Retinal pigment epithelial cell (primary cell): ENCODE measurements around the gene MSANTD4.
"Not testable (repeated sequence)": the region's sequence is repeated elsewhere in the genome, so short reads cannot be mapped to it uniquely, and the experiment has no call there.

Source experiments
- DNase-seq: peaks from one replicate; pipeline ENCODE4 v3.0.0-alpha.2; 2010; ENCODE audit warnings: low read depth
- H3K4me3 ChIP-seq: 2 replicates; pipeline ENCODE4 v1.5.1; 2011; ENCODE audit warnings: mild to moderate bottlenecking, low read length, control low read depth, moderate library complexity
- CTCF ChIP-seq: conservative IDR thresholded peaks from 2 replicates; pipeline ENCODE4 v1.5.1; 2011; ENCODE audit warnings: low read depth, low read length, control low read depth, inconsistent platforms

The MSANTD4 gene

GRCh38 chr11:106012744-106013143 lies 9.3 kb downstream of the MSANTD4 start:
- no peak for DNase-seq

GRCh38 chr11:106011481-106011880 lies 10.6 kb downstream of the MSANTD4 start:
- no peak overlapping the region for H3K4me3 ChIP-seq
- DNase-seq, result no peak
- no peak for TF ChIP-seq CTCF

More at GRCh38 chr11:106012744-106013143, 9.3 kb downstream of the MSANTD4 start:
- H3K4me3 ChIP-seq, result no peak overlapping the region
- TF ChIP-seq CTCF, result no peak

- not testable (repeated sequence) for H3K4me3 ChIP-seq
These were observed 18.9 kb downstream of the MSANTD4 start for GRCh38 chr11:106003094-106003493.

GRCh38 chr11:106001304-106002012 lies 20.6 kb downstream of the MSANTD4 start:
- no peak for TF ChIP-seq CTCF
- DNase-seq, result no peak
- no peak overlapping the region for H3K4me3 ChIP-seq

More at GRCh38 chr11:106003094-106003493, 18.9 kb downstream of the MSANTD4 start:
- DNase-seq, result not testable (repeated sequence)

- DNase-seq, result no peak
- no peak overlapping the region for H3K4me3 ChIP-seq
- no peak for TF ChIP-seq CTCF
These were observed 30.2 kb downstream of the MSANTD4 start for GRCh38 chr11:105991888-105992287.

GRCh38 chr11:105989124-105989523 lies 32.9 kb downstream of the MSANTD4 start:
- no peak for DNase-seq
- H3K4me3 ChIP-seq, result no peak overlapping the region
- TF ChIP-seq CTCF, result no peak

GRCh38 chr11:105988197-105988596 lies 33.8 kb downstream of the MSANTD4 start:
- DNase-seq, result no peak
- no peak overlapping the region for H3K4me3 ChIP-seq
- no peak for TF ChIP-seq CTCF
